Measurements from ENCODE around the gene CCDC68. TPM values are rescaled to one million over a fixed set of nuclear protein-coding genes. Genes with fewer than 3 reads are reported as not detected.

CCDC68 gene
- 2.7 TPM in 2 replicates for total RNA-seq

GRCh38 chr18:54958704-54959625 is at the start of gene CCDC68:
TSS of gene CCDC68 (minus strand) at chr18:54959461. CDS start at chr18:54942791, 16,670 bp downstream.
- H3K4me3 ChIP-seq (ENCODE audit: low read depth, low read length) = peak within 1 kb of the TSS; percentile 81
- no peak for DNase-seq (ENCODE audit: low read depth)
- TF ChIP-seq, protein P1, sequence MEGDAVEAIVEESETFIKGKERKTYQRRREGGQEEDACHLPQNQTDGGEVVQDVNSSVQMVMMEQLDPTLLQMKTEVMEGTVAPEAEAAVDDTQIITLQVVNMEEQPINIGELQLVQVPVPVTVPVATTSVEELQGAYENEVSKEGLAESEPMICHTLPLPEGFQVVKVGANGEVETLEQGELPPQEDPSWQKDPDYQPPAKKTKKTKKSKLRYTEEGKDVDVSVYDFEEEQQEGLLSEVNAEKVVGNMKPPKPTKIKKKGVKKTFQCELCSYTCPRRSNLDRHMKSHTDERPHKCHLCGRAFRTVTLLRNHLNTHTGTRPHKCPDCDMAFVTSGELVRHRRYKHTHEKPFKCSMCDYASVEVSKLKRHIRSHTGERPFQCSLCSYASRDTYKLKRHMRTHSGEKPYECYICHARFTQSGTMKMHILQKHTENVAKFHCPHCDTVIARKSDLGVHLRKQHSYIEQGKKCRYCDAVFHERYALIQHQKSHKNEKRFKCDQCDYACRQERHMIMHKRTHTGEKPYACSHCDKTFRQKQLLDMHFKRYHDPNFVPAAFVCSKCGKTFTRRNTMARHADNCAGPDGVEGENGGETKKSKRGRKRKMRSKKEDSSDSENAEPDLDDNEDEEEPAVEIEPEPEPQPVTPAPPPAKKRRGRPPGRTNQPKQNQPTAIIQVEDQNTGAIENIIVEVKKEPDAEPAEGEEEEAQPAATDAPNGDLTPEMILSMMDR (conservative IDR thresholded peaks at IDR 0.05; ENCODE audit: low read depth, low read length) = no peak

DNA sequence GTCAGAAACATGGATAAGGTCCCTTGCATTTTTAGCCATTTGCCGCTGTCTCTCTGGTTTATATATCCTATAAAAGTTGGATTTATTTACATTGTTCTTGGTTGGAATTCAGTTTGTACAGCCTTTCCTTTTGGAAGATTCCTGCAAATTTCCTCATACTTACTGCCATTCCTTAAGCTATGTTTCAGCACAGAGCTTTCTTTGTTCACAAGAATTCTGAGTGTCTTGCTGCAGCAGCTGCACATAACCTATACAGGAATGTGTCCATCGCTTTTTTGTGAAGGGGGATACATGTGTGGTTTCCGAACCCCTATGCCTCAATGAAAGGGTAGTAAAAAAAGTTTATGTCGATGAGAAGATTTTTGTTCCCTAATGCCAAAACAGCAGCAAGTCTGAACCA is 48.3 kb upstream of the CCDC68 start:
- TF ChIP-seq, protein P1 (conservative IDR thresholded peaks at IDR 0.05; ENCODE audit: low read depth, low read length) = no peak
- DNase-seq (ENCODE audit: low read depth) = no peak
- no peak overlapping the region for H3K4me3 ChIP-seq (ENCODE audit: low read depth, low read length)

- no peak for DNase-seq (ENCODE audit: low read depth)
- H3K4me3 ChIP-seq (ENCODE audit: low read depth, low read length) = no peak overlapping the region
- TF ChIP-seq, protein P1 (conservative IDR thresholded peaks at IDR 0.05; ENCODE audit: low read depth, low read length) = no peak
These were observed 44.4 kb upstream of the CCDC68 start for GRCh38 chr18:55003695-55004094.

GRCh38 chr18:55002261-55002660 is 43.0 kb upstream of the CCDC68 start:
- TF ChIP-seq, protein P1 (conservative IDR thresholded peaks at IDR 0.05; ENCODE audit: low read depth, low read length) = no peak
- no peak overlapping the region for H3K4me3 ChIP-seq (ENCODE audit: low read depth, low read length)

GRCh38 chr18:55001394-55002024 is 42.2 kb upstream of the CCDC68 start:
- no peak overlapping the region for H3K4me3 ChIP-seq (ENCODE audit: low read depth, low read length)
- TF ChIP-seq, protein P1 (conservative IDR thresholded peaks at IDR 0.05; ENCODE audit: low read depth, low read length) = no peak
- DNase-seq (ENCODE audit: low read depth) = no peak

More at GRCh38 chr18:55002261-55002660, 43.0 kb upstream of the CCDC68 start:
- DNase-seq (ENCODE audit: low read depth) = no peak

DNA sequence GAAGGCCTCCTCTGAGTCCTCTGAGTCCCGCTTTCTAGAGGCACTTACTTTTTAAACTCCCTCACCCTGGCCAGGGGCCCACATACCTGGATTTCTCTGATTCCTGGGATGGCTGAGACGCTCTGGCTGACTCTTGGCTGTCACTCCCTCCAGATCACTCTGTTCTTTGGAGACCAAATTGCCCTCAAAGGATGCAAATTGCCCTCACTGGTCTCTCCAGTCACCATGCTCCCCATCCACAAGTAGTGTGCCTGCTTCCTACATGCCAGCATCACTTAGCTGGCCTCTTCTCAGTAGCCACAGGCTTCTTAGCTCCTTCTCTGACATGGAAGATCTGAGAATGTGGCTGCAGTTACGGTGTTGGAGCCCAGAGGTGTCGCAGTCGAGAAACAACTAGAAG is 41.3 kb upstream of the CCDC68 start:
- DNase-seq (ENCODE audit: low read depth) = no peak
- TF ChIP-seq, protein P1 (conservative IDR thresholded peaks at IDR 0.05; ENCODE audit: low read depth, low read length) = no peak

More for the DNA sequence above, 41.3 kb upstream of the CCDC68 start:
- no peak overlapping the region for H3K4me3 ChIP-seq (ENCODE audit: low read depth, low read length)
